ENCODE measurements around the gene FANCM.

Gene FANCM, protein sequence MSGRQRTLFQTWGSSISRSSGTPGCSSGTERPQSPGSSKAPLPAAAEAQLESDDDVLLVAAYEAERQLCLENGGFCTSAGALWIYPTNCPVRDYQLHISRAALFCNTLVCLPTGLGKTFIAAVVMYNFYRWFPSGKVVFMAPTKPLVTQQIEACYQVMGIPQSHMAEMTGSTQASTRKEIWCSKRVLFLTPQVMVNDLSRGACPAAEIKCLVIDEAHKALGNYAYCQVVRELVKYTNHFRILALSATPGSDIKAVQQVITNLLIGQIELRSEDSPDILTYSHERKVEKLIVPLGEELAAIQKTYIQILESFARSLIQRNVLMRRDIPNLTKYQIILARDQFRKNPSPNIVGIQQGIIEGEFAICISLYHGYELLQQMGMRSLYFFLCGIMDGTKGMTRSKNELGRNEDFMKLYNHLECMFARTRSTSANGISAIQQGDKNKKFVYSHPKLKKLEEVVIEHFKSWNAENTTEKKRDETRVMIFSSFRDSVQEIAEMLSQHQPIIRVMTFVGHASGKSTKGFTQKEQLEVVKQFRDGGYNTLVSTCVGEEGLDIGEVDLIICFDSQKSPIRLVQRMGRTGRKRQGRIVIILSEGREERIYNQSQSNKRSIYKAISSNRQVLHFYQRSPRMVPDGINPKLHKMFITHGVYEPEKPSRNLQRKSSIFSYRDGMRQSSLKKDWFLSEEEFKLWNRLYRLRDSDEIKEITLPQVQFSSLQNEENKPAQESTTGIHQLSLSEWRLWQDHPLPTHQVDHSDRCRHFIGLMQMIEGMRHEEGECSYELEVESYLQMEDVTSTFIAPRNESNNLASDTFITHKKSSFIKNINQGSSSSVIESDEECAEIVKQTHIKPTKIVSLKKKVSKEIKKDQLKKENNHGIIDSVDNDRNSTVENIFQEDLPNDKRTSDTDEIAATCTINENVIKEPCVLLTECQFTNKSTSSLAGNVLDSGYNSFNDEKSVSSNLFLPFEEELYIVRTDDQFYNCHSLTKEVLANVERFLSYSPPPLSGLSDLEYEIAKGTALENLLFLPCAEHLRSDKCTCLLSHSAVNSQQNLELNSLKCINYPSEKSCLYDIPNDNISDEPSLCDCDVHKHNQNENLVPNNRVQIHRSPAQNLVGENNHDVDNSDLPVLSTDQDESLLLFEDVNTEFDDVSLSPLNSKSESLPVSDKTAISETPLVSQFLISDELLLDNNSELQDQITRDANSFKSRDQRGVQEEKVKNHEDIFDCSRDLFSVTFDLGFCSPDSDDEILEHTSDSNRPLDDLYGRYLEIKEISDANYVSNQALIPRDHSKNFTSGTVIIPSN (N-terminal part only)

DNA sequence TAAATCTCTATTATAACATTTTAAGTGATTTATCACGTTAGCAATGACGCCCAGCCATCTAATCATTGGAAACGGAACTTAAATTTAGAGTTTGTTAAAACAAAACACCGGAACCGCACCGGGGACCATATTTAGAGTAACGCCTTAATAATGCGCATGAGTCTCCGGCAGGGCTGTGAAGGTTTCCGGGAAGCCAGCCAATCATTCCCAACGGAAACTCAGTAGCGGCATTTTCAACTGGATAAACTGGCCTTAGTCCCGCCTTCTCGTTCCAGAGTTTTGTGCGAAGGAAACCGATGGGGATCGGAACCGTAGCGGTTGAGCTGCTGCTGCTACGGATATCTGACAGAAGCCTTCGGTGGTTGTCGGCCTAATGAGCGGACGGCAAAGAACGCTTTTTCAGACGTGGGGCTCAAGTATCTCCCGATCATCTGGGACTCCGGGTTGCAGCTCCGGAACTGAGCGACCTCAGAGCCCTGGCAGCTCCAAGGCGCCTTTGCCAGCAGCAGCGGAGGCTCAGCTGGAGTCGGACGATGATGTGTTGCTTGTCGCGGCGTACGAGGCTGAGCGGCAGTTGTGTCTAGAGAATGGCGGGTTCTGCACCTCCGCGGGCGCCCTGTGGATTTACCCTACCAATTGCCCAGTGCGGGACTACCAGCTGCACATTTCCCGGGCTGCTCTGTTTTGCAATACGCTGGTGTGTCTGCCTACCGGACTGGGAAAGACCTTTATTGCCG, at the start of gene FANCM:
Gene FANCM, plus strand, starts transcription at position 272 of the 737 bp plus-strand sequence. Its CDS starts 102 bp downstream, at position 374.
- peak; percentile 82 for DNase-seq

- DNase-seq = no peak
Observed at GRCh38 chr14:45089813-45090212, 45.9 kb upstream of the FANCM start.

DNA sequence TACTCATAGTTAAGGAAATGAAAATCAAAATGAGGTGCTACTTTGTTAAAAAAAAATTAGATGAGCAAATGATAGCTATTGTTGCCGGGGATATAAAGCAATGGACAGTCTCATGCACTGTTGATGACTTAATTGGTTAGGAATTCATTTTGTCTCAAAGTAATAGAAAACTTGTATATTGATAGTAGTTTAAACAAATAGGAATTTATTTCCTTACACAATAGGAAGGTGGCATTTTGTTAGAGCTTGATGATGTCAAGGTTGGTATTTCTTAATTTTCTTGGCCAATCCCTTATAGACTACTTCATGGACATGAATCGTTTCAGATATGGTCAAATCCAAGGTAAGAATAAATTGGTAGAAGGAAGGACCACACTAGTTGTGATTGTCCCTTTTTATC, 44.0 kb upstream of the FANCM start:
- no peak for DNase-seq

DNA sequence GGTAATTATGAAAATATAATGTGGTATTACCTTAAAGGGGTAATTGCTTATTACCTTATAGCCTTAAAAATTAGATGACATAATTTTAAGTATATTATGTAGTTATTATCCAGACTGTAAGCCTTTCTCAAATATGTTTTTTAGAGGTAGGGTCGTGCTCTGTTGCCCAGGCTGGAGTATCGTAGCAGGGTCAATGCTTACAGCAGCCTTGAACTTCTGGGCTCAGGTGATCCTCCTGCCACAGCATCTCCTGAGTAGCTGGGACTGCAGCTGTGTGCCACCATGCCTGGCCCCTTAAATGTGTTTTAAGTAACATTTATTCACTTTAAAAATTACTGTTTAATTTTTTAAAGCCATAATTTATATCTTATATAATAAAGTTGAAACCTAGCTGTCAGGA, 41.5 kb upstream of the FANCM start:
- no peak for DNase-seq

DNA sequence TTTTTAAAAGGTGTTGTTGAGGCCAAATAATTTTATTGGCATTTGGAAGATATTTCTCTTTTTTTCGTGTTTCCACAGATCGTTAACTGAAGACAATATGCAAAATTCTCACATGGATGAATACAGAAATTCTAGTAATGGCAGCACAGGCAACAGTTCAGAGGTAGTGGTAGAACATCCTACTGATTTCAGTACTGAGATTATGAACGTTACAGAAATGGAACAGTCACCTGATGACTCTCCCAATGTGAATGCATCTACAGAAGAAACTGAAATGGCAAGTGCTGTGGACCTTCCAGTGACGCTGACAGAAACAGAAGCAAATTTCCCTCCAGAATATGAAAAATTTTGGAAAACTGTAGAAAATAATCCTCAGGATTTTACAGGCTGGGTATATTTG, 40.6 kb upstream of the FANCM start:
- no peak for DNase-seq

- no peak for DNase-seq
Observed at GRCh38 chr14:45096218-45096617, 39.5 kb upstream of the FANCM start.

- no peak for DNase-seq
Observed at GRCh38 chr14:45103806-45104205, 31.9 kb upstream of the FANCM start.

- no peak for DNase-seq
Observed at GRCh38 chr14:45104561-45104960, 31.2 kb upstream of the FANCM start.

DNA sequence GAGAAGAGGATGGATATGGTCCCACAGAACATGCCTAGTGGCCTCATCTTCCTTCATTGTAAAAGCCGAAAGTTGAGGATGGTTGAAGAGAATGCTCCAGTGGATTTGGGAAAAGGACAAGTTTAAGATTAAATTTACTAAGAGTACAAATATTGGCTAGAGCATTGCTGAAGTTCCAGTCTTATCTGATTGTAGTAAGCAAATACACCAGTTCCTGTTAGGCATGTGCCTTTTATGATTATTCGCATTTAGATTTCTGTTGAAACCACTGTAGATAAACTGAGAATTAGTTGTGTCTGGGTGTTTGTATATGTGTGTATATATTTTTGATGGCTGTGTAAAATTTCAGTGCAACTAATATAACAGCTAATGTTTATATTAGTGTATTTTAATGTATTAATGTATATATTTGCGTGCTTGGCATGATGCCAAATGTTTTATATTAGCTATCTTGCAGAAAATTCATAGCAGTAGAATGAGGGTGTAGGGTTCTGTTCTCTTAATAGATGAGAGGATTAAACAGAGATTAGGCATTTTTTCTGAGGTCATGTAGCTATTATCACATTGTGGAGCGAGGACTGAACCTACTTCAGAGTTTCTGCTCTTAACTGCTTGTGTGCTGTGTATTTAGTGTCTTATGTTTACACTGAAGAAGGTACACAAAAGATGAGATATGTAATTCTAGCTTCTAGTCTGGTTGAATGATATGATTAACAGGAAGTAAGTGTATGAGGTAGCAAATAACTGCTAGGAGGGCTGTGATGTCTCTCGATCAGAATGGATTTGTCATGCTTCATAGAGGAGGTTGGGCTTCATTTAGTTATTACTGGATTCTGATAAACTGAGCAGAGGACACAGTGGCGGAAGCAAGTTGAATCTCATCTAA, 22.6 kb upstream of the FANCM start:
- DNase-seq = no peak

- no peak for DNase-seq
Observed at GRCh38 chr14:45114327-45114726, 21.4 kb upstream of the FANCM start.

- DNase-seq = no peak
Observed at GRCh38 chr14:45118594-45118993, 17.1 kb upstream of the FANCM start.

- no peak for DNase-seq
Observed at GRCh38 chr14:45120096-45120495, 15.6 kb upstream of the FANCM start.

DNA sequence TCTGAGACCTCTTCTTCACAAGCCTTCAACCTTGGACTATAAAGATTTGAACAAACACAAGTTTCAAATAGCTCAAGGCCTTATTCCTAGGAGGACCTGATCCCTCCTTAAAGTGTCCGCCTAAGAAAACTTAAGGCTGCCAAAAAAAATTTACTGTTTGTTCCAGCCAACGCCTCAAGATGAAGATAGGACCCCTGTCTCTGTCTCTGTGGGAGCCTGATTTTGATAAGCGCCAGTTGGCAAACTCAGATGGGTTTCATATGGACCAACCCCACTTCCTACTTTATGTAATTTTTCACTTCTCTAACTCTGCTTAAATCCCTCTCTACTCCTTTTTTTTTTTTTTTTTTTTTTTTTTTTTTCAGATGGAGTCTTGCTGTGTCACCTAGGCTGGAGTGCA, 12.5 kb upstream of the FANCM start:
- DNase-seq = no peak

- no peak for DNase-seq
Observed at GRCh38 chr14:45125754-45126153, 10.0 kb upstream of the FANCM start.

DNA sequence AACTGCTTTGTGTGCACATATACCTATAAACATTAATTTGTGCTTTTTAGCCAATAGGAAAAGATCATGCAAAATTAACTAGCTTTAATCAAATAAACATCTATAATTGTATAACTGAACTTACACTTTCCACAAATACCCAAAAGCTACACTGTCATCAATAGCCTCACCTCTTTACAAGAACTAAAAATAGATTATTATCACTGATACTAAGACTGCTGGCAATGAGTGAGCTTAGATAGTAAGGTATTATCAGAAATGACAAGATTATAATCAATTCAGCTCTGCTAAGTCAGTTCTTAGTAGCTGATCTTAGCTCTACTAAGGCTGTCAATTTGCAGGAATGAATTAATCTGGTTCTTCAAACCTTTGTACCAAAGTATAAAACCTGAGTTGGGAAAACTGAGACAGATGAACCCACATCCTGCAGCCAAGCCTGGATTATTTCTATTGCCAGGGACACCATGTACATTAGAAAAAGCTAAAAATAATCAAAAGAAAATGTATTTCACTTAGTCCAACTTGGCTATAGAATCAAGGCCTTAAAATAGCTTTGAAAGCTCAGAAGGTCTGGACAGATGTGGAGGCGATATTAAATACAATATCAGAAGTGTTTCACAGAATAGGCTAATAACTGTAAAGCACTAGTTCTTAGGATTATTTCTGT, 6.6 kb upstream of the FANCM start:
- DNase-seq = no peak

DNA sequence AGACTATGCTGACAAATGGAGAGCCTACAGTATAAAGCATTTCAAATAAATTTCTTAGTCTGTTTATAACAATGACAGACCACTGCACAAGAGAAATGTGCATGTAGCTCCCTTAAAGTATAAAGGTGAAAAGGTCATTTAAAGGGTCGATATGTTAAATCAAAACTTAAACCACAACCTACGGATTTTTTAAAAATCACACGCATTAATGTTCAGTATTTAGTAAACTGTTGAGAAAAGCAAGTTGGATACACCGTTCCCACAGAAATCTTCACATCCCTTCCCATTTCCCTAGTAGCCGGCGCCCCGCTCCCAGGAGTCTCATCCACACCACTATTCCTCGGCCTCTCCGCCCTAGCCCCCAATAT, 2.1 kb upstream of the FANCM start:
- DNase-seq = no peak

DNA sequence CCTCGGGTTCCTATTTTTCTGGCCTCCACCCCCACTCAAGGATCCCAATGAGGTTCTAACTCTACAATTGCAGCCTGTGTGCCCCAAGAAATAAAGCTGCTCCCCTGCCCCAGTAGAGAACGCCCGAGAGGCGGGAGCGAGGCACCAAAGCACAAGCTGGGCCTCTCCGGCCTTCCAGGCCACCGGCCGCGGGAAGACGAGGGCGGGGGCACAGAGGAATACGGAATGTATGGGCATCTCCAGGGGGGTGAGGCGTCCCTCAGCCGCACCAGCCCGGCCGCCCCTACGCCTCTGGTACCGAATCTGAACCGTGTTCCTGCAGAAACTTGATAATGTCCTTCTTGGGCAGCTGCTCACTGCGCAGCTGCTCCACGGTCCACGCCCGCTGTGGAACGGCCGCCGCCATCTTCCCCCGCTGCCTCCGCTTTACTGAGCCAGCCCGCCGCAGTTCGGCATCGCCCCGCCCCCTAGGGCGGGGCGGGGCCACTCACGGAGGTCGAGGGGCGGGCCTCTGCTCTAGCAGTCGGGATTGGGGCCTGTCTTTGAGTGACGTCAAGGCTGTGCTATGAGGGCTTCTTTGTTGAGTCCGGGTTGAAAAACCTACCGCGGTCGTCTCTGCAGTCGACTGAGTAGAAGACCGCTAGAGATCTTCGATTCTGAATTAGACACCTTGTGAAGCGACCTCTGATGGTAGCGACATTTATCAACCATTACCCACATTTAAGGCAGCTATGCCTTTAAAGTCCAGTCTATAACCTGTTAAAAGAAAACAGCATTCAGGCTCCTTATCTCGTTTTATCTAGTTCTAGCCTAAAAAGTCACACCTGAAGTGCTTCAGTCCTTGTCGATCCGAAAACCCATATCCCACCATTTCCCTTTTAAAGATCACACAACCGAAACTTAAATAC, 1.4 kb upstream of the FANCM start, which contains the start of gene FKBP3:
Gene FKBP3, minus strand, starts transcription at position 431 of the 908 bp plus-strand sequence. Its CDS starts 25 bp downstream, at position 406.
- DNase-seq = peak; percentile 96

- DNase-seq = no peak
Observed at GRCh38 chr14:45135156-45135555, 574 bp upstream of the FANCM start.

DNA sequence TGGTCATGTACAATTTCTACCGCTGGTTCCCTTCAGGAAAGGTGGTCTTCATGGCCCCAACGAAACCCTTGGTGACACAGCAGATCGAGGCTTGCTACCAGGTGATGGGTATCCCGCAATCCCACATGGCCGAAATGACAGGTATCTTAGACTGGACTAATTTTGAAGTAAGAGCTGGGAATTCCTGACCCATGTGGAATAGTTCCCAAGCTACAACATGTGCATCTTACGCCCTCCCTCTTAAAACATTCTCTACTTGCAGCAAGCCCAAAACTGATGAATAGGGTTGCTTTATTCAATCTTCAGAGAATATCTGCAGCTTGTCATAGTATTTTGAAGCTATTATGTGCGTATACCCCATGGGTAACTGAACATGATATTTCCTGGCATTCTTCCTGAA, 669 bp downstream of the FANCM start:
- DNase-seq = no peak
